Measurements from ENCODE around the gene KLHL34.

The KLHL34 gene

DNA sequence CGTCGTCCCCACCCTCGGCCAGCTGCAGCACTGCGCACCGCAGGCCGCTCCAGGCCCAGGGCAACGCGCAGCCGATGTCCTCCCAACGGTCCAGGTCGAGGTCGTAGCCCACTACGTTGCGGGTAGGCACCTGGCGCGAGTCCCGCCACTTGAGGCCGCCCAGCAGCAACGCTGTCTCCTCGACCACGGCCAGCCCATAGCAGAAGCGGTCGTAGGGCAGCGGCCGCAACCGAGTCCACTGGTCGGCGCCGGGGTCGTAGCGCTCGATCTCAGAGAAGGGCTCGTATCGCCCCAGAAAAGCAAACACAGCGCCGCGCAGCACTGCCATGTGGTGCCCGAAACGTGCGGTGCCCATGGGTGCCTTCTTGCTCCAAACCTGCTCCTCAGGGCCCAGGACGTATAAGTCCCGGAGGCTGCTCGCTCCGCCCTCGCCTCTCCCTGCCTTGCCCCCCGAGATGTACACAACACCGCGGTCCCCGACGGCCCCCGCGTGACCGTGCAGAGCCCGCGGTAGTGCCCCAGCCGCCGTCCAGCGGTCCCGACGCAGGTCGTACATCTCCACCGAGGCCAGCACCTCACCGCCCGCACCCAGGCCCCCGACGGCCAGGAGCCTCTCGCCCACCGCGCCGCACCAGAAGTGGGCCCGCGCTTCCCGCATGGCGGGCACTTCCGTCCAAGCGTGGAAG lies 2.1 kb downstream of the KLHL34 start:
- DNase-seq (ENCODE audit: low spot score): no peak

- no peak for DNase-seq (ENCODE audit: low spot score)
Measured at GRCh38 chrX:21645886-21646285, 12.2 kb downstream of the KLHL34 start.

GRCh38 chrX:21645431-21645830 lies 12.7 kb downstream of the KLHL34 start:
- no peak for DNase-seq (ENCODE audit: low spot score)

GRCh38 chrX:21639775-21640174 lies 18.4 kb downstream of the KLHL34 start:
- DNase-seq (ENCODE audit: low spot score): no peak

- no peak for DNase-seq (ENCODE audit: low spot score)
Measured at GRCh38 chrX:21638311-21638710, 19.8 kb downstream of the KLHL34 start.

GRCh38 chrX:21632027-21632426 lies 26.1 kb downstream of the KLHL34 start:
- no peak for DNase-seq (ENCODE audit: low spot score)

DNA sequence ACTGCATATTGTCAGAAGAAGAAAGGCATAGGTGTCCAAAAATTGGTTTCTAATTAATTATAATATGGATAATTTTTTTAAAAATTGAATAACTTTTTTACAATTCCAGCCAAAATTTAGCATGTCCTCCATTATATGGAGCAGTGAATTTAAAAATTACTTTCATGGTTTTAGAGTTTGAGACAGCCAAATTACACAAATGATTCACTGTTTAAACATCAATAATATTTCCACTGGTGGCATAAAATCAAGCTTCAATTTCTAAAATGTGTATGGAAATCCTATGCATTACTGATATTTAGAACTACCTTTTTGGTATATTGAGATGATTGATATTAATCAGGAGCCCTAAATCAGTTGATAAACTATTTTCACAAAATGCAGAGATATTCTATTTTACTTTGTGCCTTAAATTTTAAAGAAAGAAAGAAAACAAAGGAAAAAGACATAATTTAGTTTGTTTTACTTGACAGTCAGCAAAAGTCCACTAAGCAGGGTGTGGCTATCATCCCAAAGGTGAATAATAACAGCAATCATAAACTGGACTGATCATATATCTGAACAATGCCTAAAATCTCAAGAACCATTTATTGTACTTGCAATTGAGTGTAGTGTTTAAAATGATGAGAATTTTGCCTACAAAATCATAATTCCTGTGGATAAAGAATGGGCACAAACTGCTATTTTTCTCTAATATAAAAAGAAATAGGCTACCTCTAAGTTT lies 34.2 kb downstream of the KLHL34 start:
- no peak for DNase-seq (ENCODE audit: low spot score)

DNA sequence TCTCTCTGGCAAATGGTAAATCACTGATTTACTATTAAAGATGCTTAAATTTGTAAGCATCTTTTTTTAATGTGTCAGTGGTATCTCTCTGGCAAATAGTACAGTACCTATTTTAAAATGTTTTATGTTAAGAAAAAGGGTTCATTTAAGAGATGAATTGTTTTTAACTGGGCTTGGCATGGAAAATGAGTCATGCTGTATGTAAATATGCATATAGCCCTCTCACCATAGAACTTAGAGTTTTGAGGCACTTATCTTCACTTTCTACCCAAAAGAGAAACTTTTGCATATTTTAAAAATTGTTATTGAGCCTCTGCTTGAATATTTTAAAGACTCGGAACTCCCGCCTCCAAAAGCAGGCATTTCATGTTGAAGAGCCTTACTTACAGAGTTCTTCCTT lies 37.9 kb downstream of the KLHL34 start:
- DNase-seq (ENCODE audit: low spot score): no peak

DNA sequence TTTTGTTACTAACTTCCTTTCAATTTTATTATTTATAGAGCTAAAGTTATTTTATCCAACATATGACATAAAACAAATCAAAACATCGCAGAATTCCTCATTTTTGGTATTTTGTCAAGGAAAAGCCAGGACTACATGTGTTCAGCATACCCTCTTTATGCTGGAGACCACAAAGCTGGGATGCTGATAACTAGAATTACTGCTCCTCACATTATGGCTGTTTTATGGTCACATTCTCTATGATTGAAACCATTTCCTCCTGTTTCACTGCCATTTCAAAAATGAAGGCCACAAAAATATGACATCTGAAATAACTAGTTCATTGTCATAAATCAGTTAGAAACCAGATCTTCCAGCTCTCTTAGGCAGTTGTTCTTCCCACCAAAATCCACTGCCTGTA lies 41.7 kb downstream of the KLHL34 start:
- no peak for DNase-seq (ENCODE audit: low spot score)

DNA sequence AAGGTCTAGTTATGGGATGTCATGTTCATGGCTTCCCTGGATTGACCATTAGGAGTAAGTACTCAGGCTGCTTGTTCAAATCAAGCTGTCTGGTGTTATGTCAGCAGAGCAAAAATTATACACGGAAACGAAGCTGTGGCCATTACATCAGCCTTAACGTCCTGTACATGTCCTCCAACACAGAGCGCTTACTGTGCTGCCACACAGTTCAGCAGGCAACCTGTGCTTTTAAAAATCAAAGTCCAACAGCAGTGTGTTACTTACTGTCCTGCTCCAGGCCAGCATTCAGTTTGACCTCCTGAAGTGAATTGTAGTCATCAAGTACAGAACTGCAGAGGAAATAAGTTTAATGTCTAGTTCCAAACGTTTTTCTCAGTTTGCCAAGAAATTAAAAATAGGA lies 46.0 kb downstream of the KLHL34 start:
- DNase-seq (ENCODE audit: low spot score): no peak

DNA sequence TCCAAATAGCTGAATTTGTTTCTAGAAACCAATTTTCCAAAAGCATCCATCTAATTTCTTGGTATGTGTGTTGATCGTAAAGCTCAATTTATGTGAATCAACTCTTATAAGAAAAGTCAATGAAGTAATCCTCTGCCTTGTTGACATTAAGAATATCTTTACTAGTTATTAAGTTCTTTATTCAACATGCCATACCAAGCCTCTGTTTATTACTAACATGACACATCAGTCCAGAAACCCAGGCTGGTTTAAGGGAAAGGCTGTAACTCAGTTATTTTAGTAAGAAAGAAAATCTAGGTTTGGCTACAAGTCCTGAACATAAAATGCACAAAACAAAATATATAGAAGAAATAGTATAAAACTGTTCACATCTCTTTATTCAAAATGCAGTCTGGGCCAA lies 48.0 kb downstream of the KLHL34 start:
- no peak for DNase-seq (ENCODE audit: low spot score)

GRCh38 chrX:21606002-21606401 lies 52.1 kb downstream of the KLHL34 start:
- DNase-seq (ENCODE audit: low spot score): no peak

All from germinal center (tissue), 1 donor.